Cardiac muscle cell (in vitro differentiated cells and primary cell): ENCODE results near the gene RPS25. TPM values are rescaled to one million over a fixed set of nuclear protein-coding genes. Genes with fewer than 3 reads are reported as not detected.

Source experiments
- DNase-seq, 2 donors: peaks; one replicate each; pipeline versions ENCODE4 v3.0.0 to v3.0.0-alpha.2; 2010 to 2017; ENCODE audit warnings: low read depth in 1 of 2, low spot score in 1 of 2
- H3K27ac ChIP-seq: fragments of 200-600 bp; sonication (generic); 2 replicates; pipeline ENCODE4 v1.5.1; 2016
- H3K27me3 ChIP-seq: fragments of 200-600 bp; sonication (generic); 2 replicates; pipeline ENCODE4 v1.6.0; 2016; ENCODE audit warnings: control low read depth
- H3K36me3 ChIP-seq: fragments of 200-600 bp; sonication (generic); 2 replicates; pipeline ENCODE4 v1.5.1; 2016; ENCODE audit warnings: control low read depth
- H3K4me1 ChIP-seq: fragments of 200-600 bp; sonication (generic); 2 replicates; pipeline ENCODE4 v1.8.1; 2017; ENCODE audit warnings: low read depth, mild to moderate bottlenecking, mixed run types
- H3K4me3 ChIP-seq: fragments of 200-600 bp; sonication (generic); 2 replicates; pipeline ENCODE4 v1.5.1; 2016; ENCODE audit warnings: mild to moderate bottlenecking
- H3K9me3 ChIP-seq: fragments of 200-600 bp; sonication (generic); 2 replicates; pipeline ENCODE4 v1.5.1; 2017; ENCODE audit warnings: low read depth, mild to moderate bottlenecking, control low read depth
- polyA plus RNA-seq: library from polyadenylated mRNA; unstranded; fragments of >200 nt; fragmentation: Nextera tagmentation; extraction: Ambion mirVana; gene quantifications from 2 replicates; pipeline ENCODE4 v1.2.1, GENCODE V29; 2016
- total RNA-seq: library from RNA; depleted of rRNA; stranded (reverse); fragments of >200 nt; gene quantifications from 2 replicates; pipeline ENCODE4 v1.2.3, GENCODE V29; 2016
- TF ChIP-seq, protein P1 (sequence below): IDR thresholded peaks from 2 replicates; pipeline ENCODE4 v1.5.1; 2012; ENCODE audit warnings: low read depth, mild to moderate bottlenecking, low read length

RPS25 gene
- total and polyA plus RNA-seq, 2 experiments from 2014 or later: 837 to 1,114 TPM

DNA sequence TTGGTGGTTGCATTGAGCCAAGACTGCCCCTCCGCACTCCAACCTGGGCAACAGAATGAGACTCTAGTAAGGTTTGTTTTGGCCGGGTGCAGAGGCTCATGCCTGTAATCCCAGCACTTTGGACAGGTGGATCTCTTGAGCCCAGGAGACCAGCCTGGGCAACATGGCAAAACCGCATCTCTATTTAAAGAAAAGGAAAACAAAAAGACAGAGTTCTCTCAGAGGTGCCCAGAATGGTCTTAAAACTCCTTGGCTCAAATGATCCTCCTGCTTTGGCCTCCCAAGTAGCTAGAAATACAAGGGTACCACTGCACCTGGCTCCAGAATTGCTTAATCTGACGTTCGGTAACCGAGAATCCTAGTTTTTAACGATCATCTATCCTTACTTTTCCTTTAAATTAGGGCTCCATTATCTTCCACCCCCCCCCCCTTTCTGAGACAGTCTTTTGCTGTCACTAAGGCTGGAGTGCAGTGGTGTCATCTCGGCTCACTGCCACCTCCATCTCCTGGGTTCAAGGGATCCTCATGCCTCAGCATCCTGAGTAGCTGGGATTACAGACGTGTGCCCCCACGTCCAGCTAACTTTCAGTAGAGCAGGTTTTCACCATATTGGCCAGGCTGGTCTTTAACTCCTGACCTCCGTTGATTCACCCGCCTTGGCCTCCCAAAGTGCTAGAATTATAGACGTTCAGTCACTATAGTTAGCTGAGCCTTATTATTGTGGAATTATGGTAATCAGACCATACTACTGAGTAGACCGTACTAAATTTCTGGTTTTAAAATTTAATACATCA is 1.7 kb downstream of the RPS25 start:
- TF ChIP-seq, protein P1, sequence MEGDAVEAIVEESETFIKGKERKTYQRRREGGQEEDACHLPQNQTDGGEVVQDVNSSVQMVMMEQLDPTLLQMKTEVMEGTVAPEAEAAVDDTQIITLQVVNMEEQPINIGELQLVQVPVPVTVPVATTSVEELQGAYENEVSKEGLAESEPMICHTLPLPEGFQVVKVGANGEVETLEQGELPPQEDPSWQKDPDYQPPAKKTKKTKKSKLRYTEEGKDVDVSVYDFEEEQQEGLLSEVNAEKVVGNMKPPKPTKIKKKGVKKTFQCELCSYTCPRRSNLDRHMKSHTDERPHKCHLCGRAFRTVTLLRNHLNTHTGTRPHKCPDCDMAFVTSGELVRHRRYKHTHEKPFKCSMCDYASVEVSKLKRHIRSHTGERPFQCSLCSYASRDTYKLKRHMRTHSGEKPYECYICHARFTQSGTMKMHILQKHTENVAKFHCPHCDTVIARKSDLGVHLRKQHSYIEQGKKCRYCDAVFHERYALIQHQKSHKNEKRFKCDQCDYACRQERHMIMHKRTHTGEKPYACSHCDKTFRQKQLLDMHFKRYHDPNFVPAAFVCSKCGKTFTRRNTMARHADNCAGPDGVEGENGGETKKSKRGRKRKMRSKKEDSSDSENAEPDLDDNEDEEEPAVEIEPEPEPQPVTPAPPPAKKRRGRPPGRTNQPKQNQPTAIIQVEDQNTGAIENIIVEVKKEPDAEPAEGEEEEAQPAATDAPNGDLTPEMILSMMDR: no peak
- Histone ChIP-seq H3K4me1 (peaks cover 8% of the 10 kb centered on the region), H3K27me3 (no peaks in the 10 kb centered on the region), H3K9me3 (no peaks in the 10 kb centered on the region), H3K4me3 (peak overlapping the region; percentile 72), H3K27ac (peak overlapping the region; percentile 91), H3K36me3 (peaks cover 42% of the 10 kb centered on the region)
- DNase-seq: no peak

GRCh38 chr11:119015054-119015611 is 3.0 kb downstream of the RPS25 start:
- peaks cover 41% of the 10 kb centered on the region for H3K36me3 ChIP-seq
- H3K4me3 ChIP-seq: no peak overlapping the region
- no peaks in the 10 kb centered on the region for H3K9me3 ChIP-seq
- TF ChIP-seq, protein P1: no peak
- H3K27ac ChIP-seq: no peak overlapping the region
- H3K4me1 ChIP-seq: peaks cover 8% of the 10 kb centered on the region
- no peak for DNase-seq
- no peaks in the 10 kb centered on the region for H3K27me3 ChIP-seq

GRCh38 chr11:119014209-119014924 is 3.8 kb downstream of the RPS25 start:
- Histone ChIP-seq H3K4me3 (no peak overlapping the region), H3K27ac (peak overlapping the region; percentile 24), H3K4me1 (peaks cover 8% of the 10 kb centered on the region), H3K27me3 (no peaks in the 10 kb centered on the region), H3K36me3 (peaks cover 41% of the 10 kb centered on the region), H3K9me3 (no peaks in the 10 kb centered on the region)
- TF ChIP-seq, protein P1: no peak
- DNase-seq: no peak

GRCh38 chr11:119012629-119013170 is 5.4 kb downstream of the RPS25 start:
- Histone ChIP-seq H3K4me1 (peaks cover 8% of the 10 kb centered on the region), H3K27ac (no peak overlapping the region), H3K36me3 (peaks cover 42% of the 10 kb centered on the region), H3K27me3 (no peaks in the 10 kb centered on the region), H3K4me3 (no peak overlapping the region), H3K9me3 (no peaks in the 10 kb centered on the region)
- TF ChIP-seq, protein P1: no peak
- no peak for DNase-seq

DNA sequence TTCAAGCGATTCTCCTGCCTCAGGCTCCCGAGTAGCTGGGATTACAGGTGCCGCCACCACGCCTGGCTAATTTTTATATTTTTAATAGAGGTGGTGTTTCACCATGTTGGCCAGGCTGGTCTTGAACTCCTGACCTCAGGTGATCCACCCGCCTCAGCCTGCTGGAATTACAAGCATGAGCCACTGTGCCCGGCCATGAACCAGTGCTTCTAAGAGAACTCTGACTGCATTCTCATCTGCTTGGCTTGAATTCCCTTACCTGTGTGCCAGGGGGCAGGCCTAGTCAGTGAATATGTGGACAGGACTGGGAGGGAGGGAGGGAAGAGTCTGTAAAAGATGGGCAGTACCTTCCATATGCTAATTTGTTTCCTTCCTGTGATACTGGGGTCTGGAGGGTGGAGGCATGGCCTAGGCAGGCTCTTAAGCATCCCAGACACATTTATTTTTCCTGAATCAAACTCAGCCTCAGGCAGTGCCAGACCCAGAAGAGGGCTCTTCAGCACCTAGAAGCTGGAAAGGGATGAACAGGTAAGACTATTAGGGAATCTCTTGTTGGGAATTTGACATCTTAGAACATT is 6.6 kb downstream of the RPS25 start:
- no peak overlapping the region for H3K4me3 ChIP-seq
- no peak overlapping the region for H3K27ac ChIP-seq
- TF ChIP-seq, protein P1: no peak
- H3K9me3 ChIP-seq: no peaks in the 10 kb centered on the region
- H3K4me1 ChIP-seq: peaks cover under 1% of the 10 kb centered on the region
- no peaks in the 10 kb centered on the region for H3K27me3 ChIP-seq
- DNase-seq: no peak
- H3K36me3 ChIP-seq: peaks cover 43% of the 10 kb centered on the region
